ENCODE measurements around the gene TSSK1B.

GRCh38 chr5:113389116-113389515, 45.7 kb downstream of the TSSK1B start:
- TF ChIP-seq CTCF (IDR thresholded peaks at IDR 0.05) (no peak), POLR2A (IDR thresholded peaks at IDR 0.05) (no peak)

Measured in testis (tissue), 2 donors.